Astrocyte (in vitro differentiated cells and primary cell): Measurements from ENCODE around the gene TNFRSF18. TPM values are rescaled to one million over a fixed set of nuclear protein-coding genes. Genes with fewer than 3 reads are reported as not detected.

Source experiments
- DNase-seq: peaks from one replicate; pipeline ENCODE4 v3.0.0-alpha.2; 2010; ENCODE audit warnings: low read depth
- FAIRE-seq: peaks from 2 replicates; lab custom pipeline; 2011; peaks lifted over from hg19 to GRCh38; lab: Jason Lieb, UNC
- H2AFZ ChIP-seq: 2 replicates; pipeline ENCODE4 v1.6.0; 2012; ENCODE audit warnings: low read depth, low read length, inconsistent platforms
- H3K27ac ChIP-seq: 2 replicates; pipeline ENCODE4 v1.5.1; 2011; ENCODE audit warnings: low read depth, low read length, inconsistent platforms
- H3K27me3 ChIP-seq: 2 replicates; pipeline ENCODE4 v1.6.0; 2011; ENCODE audit warnings: low read length, inconsistent platforms; ENCODE audit not compliant: insufficient read depth
- H3K36me3 ChIP-seq: 2 replicates; pipeline ENCODE4 v1.5.1; 2011; ENCODE audit warnings: low read length, inconsistent platforms; ENCODE audit not compliant: insufficient read depth
- H3K4me1 ChIP-seq: 2 replicates; pipeline ENCODE4 v1.5.1; 2011; ENCODE audit warnings: low read length, inconsistent platforms; ENCODE audit not compliant: insufficient read depth
- H3K4me2 ChIP-seq: 2 replicates; pipeline ENCODE4 v1.6.0; 2012; ENCODE audit warnings: low read length, inconsistent platforms
- H3K4me3 ChIP-seq: 2 replicates; pipeline ENCODE4 v1.5.1; 2011; ENCODE audit warnings: low read depth, mild to moderate bottlenecking, low read length, inconsistent platforms; ENCODE audit not compliant: insufficient read depth
- H3K79me2 ChIP-seq: 2 replicates; pipeline ENCODE4 v1.6.0; 2012; ENCODE audit warnings: mild to moderate bottlenecking, low read length, inconsistent platforms; ENCODE audit not compliant: insufficient read depth
- H3K9ac ChIP-seq: 2 replicates; pipeline ENCODE4 v1.6.0; 2012; ENCODE audit warnings: mild to moderate bottlenecking, low read length, inconsistent platforms
- H3K9me3 ChIP-seq: 2 replicates; pipeline ENCODE4 v1.5.1; 2012; ENCODE audit warnings: low read depth, mild to moderate bottlenecking, low read length, inconsistent platforms; ENCODE audit not compliant: insufficient read depth
- H4K20me1 ChIP-seq: 2 replicates; pipeline ENCODE4 v1.6.0; 2012; ENCODE audit warnings: low read length, inconsistent platforms; ENCODE audit not compliant: insufficient read depth
- H3K27ac Mint-ChIP-seq: one replicate; pipeline ENCODE4 v1.8.0; 2021; ENCODE audit warnings: mild to moderate bottlenecking, mixed read lengths; ENCODE audit not compliant: unreplicated experiment
- H3K27me3 Mint-ChIP-seq: one replicate; pipeline ENCODE4 v1.8.0; 2021; ENCODE audit warnings: low read depth, mixed read lengths; ENCODE audit not compliant: unreplicated experiment
- H3K36me3 Mint-ChIP-seq: one replicate; pipeline ENCODE4 v1.8.0; 2021; ENCODE audit warnings: low read depth, mixed read lengths; ENCODE audit not compliant: unreplicated experiment
- H3K4me1 Mint-ChIP-seq: one replicate; pipeline ENCODE4 v1.8.0; 2021; ENCODE audit warnings: low read depth, mixed read lengths; ENCODE audit not compliant: unreplicated experiment
- H3K4me3 Mint-ChIP-seq: one replicate; pipeline ENCODE4 v1.8.0; 2021; ENCODE audit warnings: mild to moderate bottlenecking, moderate library complexity, mixed read lengths; ENCODE audit not compliant: unreplicated experiment
- H3K9me3 Mint-ChIP-seq: one replicate; pipeline ENCODE4 v1.8.0; 2021; ENCODE audit warnings: mild to moderate bottlenecking, mixed read lengths; ENCODE audit not compliant: unreplicated experiment
- CTCF ChIP-seq: IDR thresholded peaks from 2 replicates; pipeline ENCODE4 v1.5.1; 2011; ENCODE audit warnings: low read depth, mild to moderate bottlenecking, inconsistent platforms, low read length, moderate library complexity; ENCODE audit not compliant: insufficient read depth
- EZH2 ChIP-seq: IDR thresholded peaks from 2 replicates; pipeline ENCODE4 v1.6.1; 2012; ENCODE audit warnings: mild to moderate bottlenecking, low read length, inconsistent platforms; ENCODE audit not compliant: insufficient read depth
- total RNA-seq: library from RNA; stranded (reverse); gene quantifications from 2 replicates; pipeline ENCODE4 v1.2.1, GENCODE V29; 2021

Gene TNFRSF18
- total RNA-seq, 1 donor from 2014 or later: 0.66 TPM

- Histone ChIP-seq H3K36me3 (no peaks in the 10 kb centered on the region), H3K9me3 (no peaks in the 10 kb centered on the region), H3K27me3 (no peaks in the 10 kb centered on the region), H3K4me2 (no peak overlapping the region), H2AFZ (no peak overlapping the region), H3K4me1 (peaks cover 14% of the 10 kb centered on the region), H4K20me1 (no peaks in the 10 kb centered on the region), H3K79me2 (no peaks in the 10 kb centered on the region), H3K4me3 (no peak overlapping the region), H3K27ac (no peak overlapping the region), H3K9ac (no peak overlapping the region)
- Mint-ChIP-seq H3K4me1 (no peaks in the 10 kb centered on the region), H3K9me3 (peaks cover 21% of the 10 kb centered on the region), H3K27ac (no peak overlapping the region), H3K4me3 (no peak overlapping the region), H3K27me3 (peaks cover 26% of the 10 kb centered on the region), H3K36me3 (peaks cover 6% of the 10 kb centered on the region)
- TF ChIP-seq CTCF (no peak), EZH2 (no peak)
- FAIRE-seq: no peak
- no peak for DNase-seq
These were observed 50.0 kb downstream of the TNFRSF18 start for GRCh38 chr1:1156140-1157032.

GRCh38 chr1:1155258-1155657 lies 51.1 kb downstream of the TNFRSF18 start:
- no peaks in the 10 kb centered on the region for H3K79me2 ChIP-seq
- Mint-ChIP-seq H3K36me3 (peaks cover 6% of the 10 kb centered on the region), H3K27me3 (peaks cover 26% of the 10 kb centered on the region), H3K4me1 (no peaks in the 10 kb centered on the region), H3K27ac (no peak overlapping the region), H3K4me3 (no peak overlapping the region), H3K9me3 (peaks cover 21% of the 10 kb centered on the region)
- no peak overlapping the region for H3K4me3 ChIP-seq
- H4K20me1 ChIP-seq: no peaks in the 10 kb centered on the region
- DNase-seq (no peak), FAIRE-seq (no peak)
- H3K4me2 ChIP-seq: no peak overlapping the region
- no peak for TF ChIP-seq EZH2
- no peak for TF ChIP-seq CTCF
- H3K4me1 ChIP-seq: peaks cover 14% of the 10 kb centered on the region
- H3K9me3 ChIP-seq: no peaks in the 10 kb centered on the region
- H2AFZ ChIP-seq: no peak overlapping the region
- H3K36me3 ChIP-seq: no peaks in the 10 kb centered on the region
- no peak overlapping the region for H3K9ac ChIP-seq
- no peaks in the 10 kb centered on the region for H3K27me3 ChIP-seq
- H3K27ac ChIP-seq: no peak overlapping the region

GRCh38 chr1:1153874-1154273 lies 52.5 kb downstream of the TNFRSF18 start:
- H3K9me3 Mint-ChIP-seq: peaks cover 21% of the 10 kb centered on the region
- H3K4me3 Mint-ChIP-seq: no peak overlapping the region
- H3K36me3 ChIP-seq: no peaks in the 10 kb centered on the region
- no peaks in the 10 kb centered on the region for H3K79me2 ChIP-seq
- H3K27me3 ChIP-seq: no peaks in the 10 kb centered on the region
- DNase-seq (no peak), FAIRE-seq (no peak)
- H4K20me1 ChIP-seq: no peaks in the 10 kb centered on the region
- no peak overlapping the region for H3K9ac ChIP-seq
- no peak overlapping the region for H3K27ac Mint-ChIP-seq
- H3K27me3 Mint-ChIP-seq: peaks cover 28% of the 10 kb centered on the region
- no peaks in the 10 kb centered on the region for H3K4me1 Mint-ChIP-seq
- no peak overlapping the region for H3K4me3 ChIP-seq
- H3K36me3 Mint-ChIP-seq: peaks cover 6% of the 10 kb centered on the region
- no peak overlapping the region for H2AFZ ChIP-seq
- no peak for TF ChIP-seq CTCF
- TF ChIP-seq EZH2: no peak
- no peak overlapping the region for H3K27ac ChIP-seq
- no peaks in the 10 kb centered on the region for H3K9me3 ChIP-seq
- H3K4me1 ChIP-seq: peaks cover 14% of the 10 kb centered on the region
- H3K4me2 ChIP-seq: no peak overlapping the region
